MM.1S (cell line): ENCODE results near the gene CD99L2.

ENCODE experiments used
- DNase-seq: peaks from one replicate; pipeline ENCODE4 v3.0.0-alpha.2; 2015
- H2AFZ ChIP-seq: fragments of 300-600 bp; sonication (generic); 2 replicates; pipeline ENCODE4 v1.6.0; 2016; ENCODE audit warnings: antibody characterized with exemption, low read length
- H3F3A ChIP-seq: fragments of 300-600 bp; sonication (generic); 2 replicates; pipeline ENCODE4 v1.6.1; 2016; ENCODE audit warnings: mild to moderate bottlenecking, antibody characterized with exemption, low read length, moderate library complexity, mixed read lengths; ENCODE audit not compliant: insufficient read depth
- H3K27ac ChIP-seq: fragments of 300-600 bp; sonication (generic); 2 replicates; pipeline ENCODE4 v1.5.1; 2016; ENCODE audit warnings: mild to moderate bottlenecking, low read length
- H3K27me3 ChIP-seq: fragments of 300-600 bp; sonication (generic); replicated peaks from 2 replicates; pipeline ENCODE4 v1.6.0; 2016; ENCODE audit warnings: low read length; ENCODE audit not compliant: insufficient read depth
- H3K36me3 ChIP-seq: fragments of 300-600 bp; sonication (generic); replicated peaks from 2 replicates; pipeline ENCODE4 v1.6.1; 2016; ENCODE audit warnings: mild to moderate bottlenecking, low read length, mixed read lengths; ENCODE audit not compliant: insufficient read depth
- H3K4me1 ChIP-seq: fragments of 300-600 bp; sonication (generic); 2 replicates; pipeline ENCODE4 v1.6.1; 2016; ENCODE audit warnings: low read length, mixed read lengths
- H3K4me2 ChIP-seq: fragments of 300-600 bp; sonication (generic); 2 replicates; pipeline ENCODE4 v1.6.0; 2016; ENCODE audit warnings: low read depth, low read length
- H3K4me3 ChIP-seq: fragments of 300-600 bp; sonication (generic); 2 replicates; pipeline ENCODE4 v1.5.1; 2016; ENCODE audit warnings: low read length, mixed read lengths
- H3K79me2 ChIP-seq: fragments of 300-600 bp; sonication (generic); 2 replicates; pipeline ENCODE4 v1.6.1; 2016; ENCODE audit warnings: mixed run types, low read length, mixed read lengths
- H3K9ac ChIP-seq: fragments of 300-600 bp; sonication (generic); 2 replicates; pipeline ENCODE4 v1.6.1; 2016; ENCODE audit warnings: low read length, mixed read lengths
- H3K9me2 ChIP-seq: fragments of 300-600 bp; sonication (generic); replicated peaks from 2 replicates; pipeline ENCODE4 v1.6.1; 2016; ENCODE audit warnings: mild to moderate bottlenecking, low read length, mixed read lengths; ENCODE audit not compliant: insufficient read depth
- H3K9me3 ChIP-seq: fragments of 300-600 bp; sonication (generic); replicated peaks from 2 replicates; pipeline ENCODE4 v1.6.1; 2016; ENCODE audit warnings: mild to moderate bottlenecking, low read length, mixed read lengths; ENCODE audit not compliant: insufficient read depth
- H4K20me1 ChIP-seq: fragments of 300-600 bp; sonication (generic); 2 replicates; pipeline ENCODE4 v1.6.1; 2016; ENCODE audit warnings: mild to moderate bottlenecking, low read length, moderate library complexity, mixed read lengths; ENCODE audit not compliant: insufficient read depth
- EZH2 ChIP-seq: fragments of 300-600 bp; sonication (generic); optimal IDR thresholded peaks from 2 replicates; pipeline ENCODE3; 2017; ENCODE audit warnings: low read depth, mild to moderate bottlenecking, antibody characterized with exemption, low read length, mixed read lengths
- EZH2phosphoT487 ChIP-seq: fragments of 300-600 bp; sonication (generic); IDR thresholded peaks from 2 replicates; pipeline ENCODE4 v1.6.1; 2018; ENCODE audit warnings: antibody characterized with exemption, low read length
- TF ChIP-seq, protein P1 (sequence below): fragments of 300-600 bp; sonication (generic); IDR thresholded peaks from 2 replicates; pipeline ENCODE4 v1.5.1; 2016; ENCODE audit warnings: antibody characterized with exemption, low read length, mixed read lengths

The CD99L2 gene

DNA sequence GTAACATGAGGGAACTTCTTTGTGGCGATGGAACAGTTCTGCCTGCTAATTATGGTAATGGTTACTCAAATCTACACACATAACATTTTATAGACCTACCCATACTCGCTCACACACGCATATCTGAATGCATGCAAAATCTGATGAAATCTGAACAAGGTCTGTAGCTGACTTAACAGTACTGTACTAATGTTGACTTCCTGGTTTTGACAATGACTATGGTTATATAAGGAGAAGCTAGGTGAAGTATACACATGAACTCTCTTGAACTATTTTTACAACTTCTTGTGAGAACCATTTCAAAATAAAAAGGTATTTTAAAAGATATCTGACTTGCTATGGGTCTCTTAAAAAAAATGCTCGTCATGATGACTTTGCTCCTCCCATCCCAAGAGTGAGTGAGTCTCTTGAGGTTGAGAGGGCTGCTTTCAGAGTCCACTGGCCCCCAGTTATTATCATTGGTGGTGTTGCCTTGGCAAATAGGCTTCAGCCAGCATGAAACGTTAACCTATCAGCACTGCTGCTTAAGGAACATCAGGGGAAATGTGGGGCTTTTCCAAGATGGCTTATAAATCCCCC, 105.4 kb downstream of the CD99L2 start:
- TF ChIP-seq, protein P1, sequence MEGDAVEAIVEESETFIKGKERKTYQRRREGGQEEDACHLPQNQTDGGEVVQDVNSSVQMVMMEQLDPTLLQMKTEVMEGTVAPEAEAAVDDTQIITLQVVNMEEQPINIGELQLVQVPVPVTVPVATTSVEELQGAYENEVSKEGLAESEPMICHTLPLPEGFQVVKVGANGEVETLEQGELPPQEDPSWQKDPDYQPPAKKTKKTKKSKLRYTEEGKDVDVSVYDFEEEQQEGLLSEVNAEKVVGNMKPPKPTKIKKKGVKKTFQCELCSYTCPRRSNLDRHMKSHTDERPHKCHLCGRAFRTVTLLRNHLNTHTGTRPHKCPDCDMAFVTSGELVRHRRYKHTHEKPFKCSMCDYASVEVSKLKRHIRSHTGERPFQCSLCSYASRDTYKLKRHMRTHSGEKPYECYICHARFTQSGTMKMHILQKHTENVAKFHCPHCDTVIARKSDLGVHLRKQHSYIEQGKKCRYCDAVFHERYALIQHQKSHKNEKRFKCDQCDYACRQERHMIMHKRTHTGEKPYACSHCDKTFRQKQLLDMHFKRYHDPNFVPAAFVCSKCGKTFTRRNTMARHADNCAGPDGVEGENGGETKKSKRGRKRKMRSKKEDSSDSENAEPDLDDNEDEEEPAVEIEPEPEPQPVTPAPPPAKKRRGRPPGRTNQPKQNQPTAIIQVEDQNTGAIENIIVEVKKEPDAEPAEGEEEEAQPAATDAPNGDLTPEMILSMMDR = no peak
- TF ChIP-seq EZH2phosphoT487 (no peak), EZH2 (no peak)
- H2AFZ ChIP-seq = no peak overlapping the region
- H3K4me1 ChIP-seq = peaks cover 9% of the 10 kb centered on the region
- H3F3A ChIP-seq = peaks cover 4% of the 10 kb centered on the region
- H3K9me3 ChIP-seq = no peaks in the 10 kb centered on the region
- H3K27me3 ChIP-seq = no peaks in the 10 kb centered on the region
- no peak overlapping the region for H3K4me3 ChIP-seq
- H3K79me2 ChIP-seq = no peaks in the 10 kb centered on the region
- H3K4me2 ChIP-seq = no peak overlapping the region
- no peaks in the 10 kb centered on the region for H3K36me3 ChIP-seq
- no peak overlapping the region for H3K27ac ChIP-seq
- H4K20me1 ChIP-seq = no peaks in the 10 kb centered on the region
- no peaks in the 10 kb centered on the region for H3K9me2 ChIP-seq
- DNase-seq = no peak
- H3K9ac ChIP-seq = no peak overlapping the region

DNA sequence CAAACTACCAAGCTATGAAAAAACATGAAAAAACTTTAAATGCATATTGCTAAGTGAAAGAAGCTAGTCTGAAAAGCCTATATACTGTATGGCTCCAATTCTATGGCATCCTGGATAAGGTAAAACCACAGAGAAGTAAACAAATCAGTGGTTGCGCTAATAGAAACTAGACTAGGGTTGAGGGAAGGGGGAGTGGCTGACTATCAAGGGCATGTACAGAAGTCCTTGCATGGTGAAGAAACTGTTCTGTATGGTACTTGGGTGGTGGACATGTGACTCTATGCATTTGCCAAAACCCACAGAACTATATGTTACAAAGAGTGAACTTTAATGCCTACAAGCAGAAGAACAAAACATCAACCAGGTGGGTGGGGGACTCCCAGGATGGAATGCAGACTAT, 108.4 kb downstream of the CD99L2 start:
- H3K79me2 ChIP-seq = no peaks in the 10 kb centered on the region
- no peaks in the 10 kb centered on the region for H3K9me3 ChIP-seq
- peaks cover 4% of the 10 kb centered on the region for H3F3A ChIP-seq
- peak; percentile 86 for DNase-seq
- no peak overlapping the region for H2AFZ ChIP-seq
- H3K27me3 ChIP-seq = no peaks in the 10 kb centered on the region
- no peaks in the 10 kb centered on the region for H4K20me1 ChIP-seq
- peaks cover 9% of the 10 kb centered on the region for H3K4me1 ChIP-seq
- peak overlapping the region; percentile 44; the same call in 1 of the 2 replicates for H3K27ac ChIP-seq
- H3K4me2 ChIP-seq = peak overlapping the region; percentile 25; the same call in 1 of the 2 replicates
- H3K4me3 ChIP-seq = no peak overlapping the region
- H3K9me2 ChIP-seq = no peaks in the 10 kb centered on the region
- H3K36me3 ChIP-seq = no peaks in the 10 kb centered on the region
- H3K9ac ChIP-seq = no peak overlapping the region
- TF ChIP-seq, protein P1 = no peak
- TF ChIP-seq EZH2phosphoT487 (no peak), EZH2 (no peak)

DNA sequence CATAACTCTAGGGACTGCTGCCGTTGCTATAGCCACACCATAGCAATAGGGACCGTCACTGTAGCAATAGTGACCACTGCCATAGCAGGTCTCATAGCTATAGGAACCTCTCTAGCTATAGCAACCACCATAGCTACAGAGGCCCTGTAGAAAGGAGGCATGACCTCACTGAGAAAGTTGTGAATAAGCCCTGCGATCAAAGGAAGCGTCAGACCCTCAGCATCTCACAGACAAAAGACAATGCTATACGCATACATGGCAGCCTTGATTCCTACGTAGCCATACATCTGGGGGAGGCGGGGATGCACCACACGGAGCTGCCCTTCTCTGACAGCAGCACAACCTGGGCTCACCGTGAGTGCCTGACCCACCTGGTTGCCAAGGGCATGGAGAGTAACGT, 116.8 kb downstream of the CD99L2 start:
- Histone ChIP-seq H3K36me3 (no peaks in the 10 kb centered on the region), H3K9ac (no peak overlapping the region), H3K9me2 (no peaks in the 10 kb centered on the region), H3K9me3 (no peaks in the 10 kb centered on the region), H3K4me1 (peaks cover 21% of the 10 kb centered on the region), H3K79me2 (no peaks in the 10 kb centered on the region), H3F3A (peaks cover 6% of the 10 kb centered on the region; the same call in 1 of the 2 replicates), H3K27ac (no peak overlapping the region), H2AFZ (no peak overlapping the region), H4K20me1 (no peaks in the 10 kb centered on the region), H3K27me3 (no peaks in the 10 kb centered on the region), H3K4me3 (no peak overlapping the region), H3K4me2 (no peak overlapping the region)
- TF ChIP-seq, protein P1 = no peak
- no peak for TF ChIP-seq EZH2
- no peak for TF ChIP-seq EZH2phosphoT487
- no peak for DNase-seq
